Dendritic cell treated with granulocyte-macrophage colony-stimulating factor and Interleukin-4, amounts not matched to agents 40 ng/mL and 50 ng/mL, for 4 days (primary cell): ENCODE results near the gene DLGAP3.
"Not testable (repeated sequence)": the region's sequence is repeated elsewhere in the genome, so short reads cannot be mapped to it uniquely, and the experiment has no call there.

Source experiments
- H3K27ac Mint-ChIP-seq: one replicate; pipeline ENCODE4 v1.8.0; 2022; ENCODE audit warnings: mild to moderate bottlenecking, mixed read lengths
- H3K27me3 Mint-ChIP-seq: one replicate; pipeline ENCODE4 v1.8.0; 2022; ENCODE audit warnings: mild to moderate bottlenecking, mixed read lengths
- H3K36me3 Mint-ChIP-seq: one replicate; pipeline ENCODE4 v1.8.0; 2022; ENCODE audit warnings: low read depth, mixed read lengths
- H3K4me1 Mint-ChIP-seq: one replicate; pipeline ENCODE4 v1.8.0; 2022; ENCODE audit warnings: low read depth, mixed read lengths
- H3K4me3 Mint-ChIP-seq: one replicate; pipeline ENCODE4 v1.8.0; 2022; ENCODE audit warnings: mild to moderate bottlenecking, moderate library complexity, mixed read lengths
- H3K9me3 Mint-ChIP-seq: one replicate; pipeline ENCODE4 v1.8.0; 2022; ENCODE audit warnings: mixed read lengths
- intact Hi-C: fragments of 100-400 bp; cut with micrococcal nuclease; formaldehyde crosslinking; loops from one replicate; pipeline ENCODE4 v1.15.0; 2022

DLGAP3 gene, protein sequence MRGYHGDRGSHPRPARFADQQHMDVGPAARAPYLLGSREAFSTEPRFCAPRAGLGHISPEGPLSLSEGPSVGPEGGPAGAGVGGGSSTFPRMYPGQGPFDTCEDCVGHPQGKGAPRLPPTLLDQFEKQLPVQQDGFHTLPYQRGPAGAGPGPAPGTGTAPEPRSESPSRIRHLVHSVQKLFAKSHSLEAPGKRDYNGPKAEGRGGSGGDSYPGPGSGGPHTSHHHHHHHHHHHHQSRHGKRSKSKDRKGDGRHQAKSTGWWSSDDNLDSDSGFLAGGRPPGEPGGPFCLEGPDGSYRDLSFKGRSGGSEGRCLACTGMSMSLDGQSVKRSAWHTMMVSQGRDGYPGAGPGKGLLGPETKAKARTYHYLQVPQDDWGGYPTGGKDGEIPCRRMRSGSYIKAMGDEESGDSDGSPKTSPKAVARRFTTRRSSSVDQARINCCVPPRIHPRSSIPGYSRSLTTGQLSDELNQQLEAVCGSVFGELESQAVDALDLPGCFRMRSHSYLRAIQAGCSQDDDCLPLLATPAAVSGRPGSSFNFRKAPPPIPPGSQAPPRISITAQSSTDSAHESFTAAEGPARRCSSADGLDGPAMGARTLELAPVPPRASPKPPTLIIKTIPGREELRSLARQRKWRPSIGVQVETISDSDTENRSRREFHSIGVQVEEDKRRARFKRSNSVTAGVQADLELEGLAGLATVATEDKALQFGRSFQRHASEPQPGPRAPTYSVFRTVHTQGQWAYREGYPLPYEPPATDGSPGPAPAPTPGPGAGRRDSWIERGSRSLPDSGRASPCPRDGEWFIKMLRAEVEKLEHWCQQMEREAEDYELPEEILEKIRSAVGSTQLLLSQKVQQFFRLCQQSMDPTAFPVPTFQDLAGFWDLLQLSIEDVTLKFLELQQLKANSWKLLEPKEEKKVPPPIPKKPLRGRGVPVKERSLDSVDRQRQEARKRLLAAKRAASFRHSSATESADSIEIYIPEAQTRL

GRCh38 chr1:34929497-34929852 is at the start of gene DLGAP3:
Gene DLGAP3, minus strand, starts transcription at chr1:34929650. Its CDS starts 24,267 bp downstream, at chr1:34905383.
- Mint-ChIP-seq H3K4me1 (peaks cover 12% of the 10 kb centered on the region), H3K4me3 (peak within 1 kb of the TSS; percentile 35), H3K27me3 (peaks cover 81% of the 10 kb centered on the region), H3K27ac (no peak within 1 kb of the TSS), H3K9me3 (no peaks in the 10 kb centered on the region), H3K36me3 (no peaks in the 10 kb centered on the region)
- intact Hi-C loops: no loop called here

DNA sequence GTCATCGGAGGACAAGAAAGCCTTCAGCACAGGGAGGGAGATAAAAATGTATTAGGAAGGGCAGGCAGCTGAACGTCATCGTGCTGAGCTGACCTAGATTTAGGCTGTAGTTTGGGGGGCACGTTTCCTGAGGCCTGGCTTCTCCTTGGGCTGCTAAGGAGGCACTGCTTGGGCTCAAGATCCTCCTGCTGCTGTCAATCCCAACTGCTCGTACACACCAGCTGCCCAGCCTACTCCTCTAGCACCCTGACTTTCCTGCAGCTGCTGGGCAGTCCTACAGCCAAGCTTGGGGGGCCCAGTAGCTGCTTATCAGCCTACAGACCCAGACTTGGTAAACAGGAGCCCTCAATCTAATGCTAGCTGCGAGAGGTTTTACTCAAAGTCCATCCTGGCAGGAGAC is 49.5 kb upstream of the DLGAP3 start:
- intact Hi-C loops: no loop called here
- Mint-ChIP-seq H3K27me3 (no peaks in the 10 kb centered on the region), H3K36me3 (peaks cover 54% of the 10 kb centered on the region), H3K4me1 (peaks cover 39% of the 10 kb centered on the region), H3K27ac (no peak overlapping the region), H3K4me3 (no peak overlapping the region), H3K9me3 (no peaks in the 10 kb centered on the region)

DNA sequence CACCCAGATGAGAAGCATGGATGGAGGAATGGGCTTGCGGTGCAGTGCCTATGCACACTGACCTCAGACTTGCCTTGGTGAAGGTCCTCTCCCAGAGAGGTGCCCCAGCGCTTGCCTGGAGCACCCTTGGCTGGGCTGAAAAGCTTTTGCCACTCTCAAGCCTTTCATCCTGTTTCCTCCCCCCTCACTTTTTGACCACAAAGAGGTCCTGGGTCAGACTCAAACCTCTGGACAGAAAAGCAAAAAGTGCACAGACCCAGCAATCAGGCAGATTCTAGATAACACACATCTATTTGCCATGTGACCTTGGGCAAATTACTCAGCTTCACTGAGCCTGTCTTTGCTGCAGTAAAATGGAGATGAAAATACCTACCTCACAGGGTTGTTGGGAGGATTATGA is 48.4 kb upstream of the DLGAP3 start:
- intact Hi-C loops: no loop called here
- no peaks in the 10 kb centered on the region for H3K9me3 Mint-ChIP-seq
- H3K4me3 Mint-ChIP-seq: no peak overlapping the region
- H3K4me1 Mint-ChIP-seq: peaks cover 30% of the 10 kb centered on the region
- H3K27me3 Mint-ChIP-seq: no peaks in the 10 kb centered on the region
- peaks cover 47% of the 10 kb centered on the region for H3K36me3 Mint-ChIP-seq
- no peak overlapping the region for H3K27ac Mint-ChIP-seq

DNA sequence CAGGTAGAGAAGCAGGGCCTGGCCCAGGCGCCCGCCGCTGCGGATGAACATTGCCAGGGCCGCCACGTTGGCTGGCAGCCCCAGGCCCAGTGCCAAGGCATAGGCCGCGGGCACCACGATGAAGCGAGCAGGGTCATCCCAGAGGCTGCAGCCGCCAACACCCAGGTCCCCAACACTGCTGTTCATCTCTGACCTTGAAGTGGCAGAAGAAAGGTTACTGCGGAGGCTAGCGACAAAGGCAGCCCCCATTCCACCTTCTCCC is 47.7 kb upstream of the DLGAP3 start:
- Mint-ChIP-seq H3K27ac (no peak overlapping the region), H3K4me3 (no peak overlapping the region), H3K9me3 (no peaks in the 10 kb centered on the region), H3K4me1 (peaks cover 27% of the 10 kb centered on the region), H3K36me3 (peaks cover 40% of the 10 kb centered on the region), H3K27me3 (peaks cover 5% of the 10 kb centered on the region)
- intact Hi-C loops: no loop called here

- H3K4me3 Mint-ChIP-seq: no peak overlapping the region
- peaks cover 8% of the 10 kb centered on the region for H3K27me3 Mint-ChIP-seq
- H3K4me1 Mint-ChIP-seq: peaks cover 27% of the 10 kb centered on the region
- peak overlapping the region; percentile 48 for H3K27ac Mint-ChIP-seq
- H3K36me3 Mint-ChIP-seq: peaks cover 34% of the 10 kb centered on the region
- no peaks in the 10 kb centered on the region for H3K9me3 Mint-ChIP-seq
- intact Hi-C loops: no loop called here
These were observed 47.1 kb upstream of the DLGAP3 start for GRCh38 chr1:34976384-34977209.

DNA sequence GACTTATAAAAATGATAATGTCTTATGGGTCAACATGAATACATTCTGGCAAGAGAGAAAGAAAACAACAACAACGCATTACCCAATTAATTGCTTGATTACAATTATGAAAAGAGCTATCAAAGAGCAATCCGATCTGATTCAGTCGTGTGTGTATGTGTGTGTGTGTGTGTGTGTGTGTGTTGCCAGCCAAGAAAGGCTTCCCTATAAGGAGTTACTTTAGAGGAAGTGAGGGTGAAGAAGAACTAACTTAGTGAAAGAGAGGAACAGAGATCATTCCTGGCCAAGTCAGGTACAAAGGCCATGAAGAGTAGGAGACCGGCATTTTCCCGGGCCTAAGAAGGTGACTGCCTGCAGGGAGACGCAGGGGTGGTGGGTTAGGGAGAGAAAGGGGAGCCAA is 46.3 kb upstream of the DLGAP3 start:
- Mint-ChIP-seq H3K4me3 (no peak overlapping the region), H3K27me3 (peaks cover 11% of the 10 kb centered on the region), H3K27ac (peak overlapping the region; percentile 48), H3K4me1 (peaks cover 27% of the 10 kb centered on the region), H3K9me3 (no peaks in the 10 kb centered on the region), H3K36me3 (peaks cover 28% of the 10 kb centered on the region)
- intact Hi-C loops: no loop called here

- H3K9me3 Mint-ChIP-seq: no peaks in the 10 kb centered on the region
- H3K27ac Mint-ChIP-seq: no peak overlapping the region
- H3K36me3 Mint-ChIP-seq: peaks cover 26% of the 10 kb centered on the region
- peaks cover 11% of the 10 kb centered on the region for H3K27me3 Mint-ChIP-seq
- H3K4me3 Mint-ChIP-seq: no peak overlapping the region
- peaks cover 27% of the 10 kb centered on the region for H3K4me1 Mint-ChIP-seq
- intact Hi-C loops: no loop called here
These were observed 45.9 kb upstream of the DLGAP3 start for GRCh38 chr1:34975338-34975737.

DNA sequence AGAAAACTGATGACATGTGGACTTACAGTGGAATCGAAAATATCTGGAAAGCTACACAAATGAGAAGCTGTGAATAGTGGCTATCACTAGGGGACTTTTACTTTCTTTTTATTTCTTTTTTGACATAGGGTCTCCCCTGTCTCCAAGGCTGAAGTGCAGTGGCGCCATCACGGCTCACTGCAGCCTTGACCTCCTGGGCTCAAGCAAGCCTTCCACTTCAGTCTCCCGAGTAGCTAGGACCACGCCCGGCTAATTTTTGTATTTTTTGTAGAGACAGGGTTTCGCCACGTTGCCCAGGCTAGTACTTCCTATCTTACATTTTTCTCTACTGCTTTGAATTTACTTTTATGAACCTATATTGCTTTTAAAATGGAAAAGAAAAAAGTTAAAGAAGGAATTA is 45.2 kb upstream of the DLGAP3 start:
- no peaks in the 10 kb centered on the region for H3K9me3 Mint-ChIP-seq
- peaks cover 27% of the 10 kb centered on the region for H3K4me1 Mint-ChIP-seq
- H3K36me3 Mint-ChIP-seq: peaks cover 26% of the 10 kb centered on the region
- H3K27ac Mint-ChIP-seq: no peak overlapping the region
- intact Hi-C loops: no loop called here
- H3K27me3 Mint-ChIP-seq: peaks cover 11% of the 10 kb centered on the region
- no peak overlapping the region for H3K4me3 Mint-ChIP-seq

DNA sequence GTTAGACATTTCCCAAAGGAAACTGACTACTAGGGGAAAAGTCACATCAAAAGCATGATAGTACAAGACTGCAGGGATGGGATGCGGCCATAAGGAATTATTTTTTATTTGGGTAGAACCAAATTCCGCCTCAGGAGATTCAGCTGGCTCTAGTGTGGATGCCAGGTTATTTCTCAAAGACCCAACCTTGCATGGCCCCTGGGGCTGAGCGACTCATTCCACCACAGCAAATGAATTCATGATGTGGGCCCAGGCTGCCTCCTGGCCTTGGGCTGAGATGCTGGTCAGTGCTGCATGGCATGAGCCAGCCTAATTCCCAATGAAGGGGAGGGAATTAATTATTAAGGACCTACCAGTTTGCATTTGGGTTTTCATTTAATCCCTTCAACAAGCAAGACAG is 43.9 kb upstream of the DLGAP3 start:
- Mint-ChIP-seq H3K4me1 (peaks cover 18% of the 10 kb centered on the region), H3K27ac (no peak overlapping the region)

GRCh38 chr1:34970829-34971228 is 41.4 kb upstream of the DLGAP3 start:
- H3K4me1 Mint-ChIP-seq: peaks cover 9% of the 10 kb centered on the region
- no peak overlapping the region for H3K4me3 Mint-ChIP-seq
- intact Hi-C loops: no loop called here
- H3K9me3 Mint-ChIP-seq: no peaks in the 10 kb centered on the region
- peaks cover under 1% of the 10 kb centered on the region for H3K36me3 Mint-ChIP-seq
- peaks cover 13% of the 10 kb centered on the region for H3K27me3 Mint-ChIP-seq
- H3K27ac Mint-ChIP-seq: no peak overlapping the region

More for the DNA sequence above, 43.9 kb upstream of the DLGAP3 start:
- intact Hi-C loops: no loop called here
- Mint-ChIP-seq H3K27me3 (peaks cover 11% of the 10 kb centered on the region), H3K9me3 (no peaks in the 10 kb centered on the region), H3K4me3 (no peak overlapping the region), H3K36me3 (peaks cover 18% of the 10 kb centered on the region)

DNA sequence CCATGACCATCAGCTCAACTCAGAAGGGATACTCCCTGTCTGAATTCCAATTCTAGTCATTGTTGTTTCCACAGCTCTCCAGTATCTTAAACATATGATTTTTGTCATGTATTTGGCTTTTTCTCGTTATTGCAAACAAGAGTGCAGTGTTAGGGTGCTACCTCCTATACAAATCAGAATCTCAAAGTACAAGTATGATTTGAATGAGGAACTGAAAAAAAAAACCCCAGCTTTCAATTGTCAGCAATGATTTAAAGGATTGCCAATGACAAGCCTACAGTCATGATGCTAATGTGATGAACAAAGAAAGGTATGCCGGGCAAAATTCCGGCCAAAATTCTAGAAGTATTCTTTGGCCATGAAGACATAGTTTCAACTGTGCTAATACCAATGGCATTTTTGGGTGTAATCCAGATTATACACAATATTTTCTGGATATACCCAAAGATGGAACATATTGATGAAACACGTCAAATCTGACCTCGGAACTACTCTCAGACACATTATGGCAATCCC is 40.8 kb upstream of the DLGAP3 start:
- H3K4me1 Mint-ChIP-seq: peaks cover 3% of the 10 kb centered on the region
- H3K4me3 Mint-ChIP-seq: no peak overlapping the region
- no peaks in the 10 kb centered on the region for H3K36me3 Mint-ChIP-seq
- H3K9me3 Mint-ChIP-seq: no peaks in the 10 kb centered on the region
- intact Hi-C loops: no loop called here
- no peak overlapping the region for H3K27ac Mint-ChIP-seq
- peaks cover 13% of the 10 kb centered on the region for H3K27me3 Mint-ChIP-seq

DNA sequence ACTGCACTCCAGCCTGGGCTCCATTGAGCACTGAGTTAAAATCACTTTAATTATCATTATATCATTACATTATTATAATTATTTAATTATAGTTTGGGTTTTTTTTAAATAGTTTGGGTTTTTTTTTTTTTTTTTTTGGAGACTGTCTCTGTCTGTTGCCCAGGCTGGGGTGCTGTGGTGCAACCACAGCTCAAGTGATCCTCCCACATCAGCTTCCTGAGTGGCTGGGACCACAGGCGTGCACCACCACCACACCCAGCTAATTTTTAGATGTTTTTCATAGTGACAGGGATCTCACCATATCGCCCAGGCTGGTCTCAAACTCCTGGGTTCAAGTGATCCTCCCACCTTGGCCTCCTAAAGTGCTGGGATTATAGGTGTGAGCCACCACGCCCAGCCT is 38.8 kb upstream of the DLGAP3 start:
- H3K9me3 Mint-ChIP-seq, intact Hi-C loops, H3K36me3 Mint-ChIP-seq, H3K4me3 Mint-ChIP-seq, H3K4me1 Mint-ChIP-seq, H3K27ac Mint-ChIP-seq: not testable (repeated sequence)
- peaks cover 13% of the 10 kb centered on the region for H3K27me3 Mint-ChIP-seq

DNA sequence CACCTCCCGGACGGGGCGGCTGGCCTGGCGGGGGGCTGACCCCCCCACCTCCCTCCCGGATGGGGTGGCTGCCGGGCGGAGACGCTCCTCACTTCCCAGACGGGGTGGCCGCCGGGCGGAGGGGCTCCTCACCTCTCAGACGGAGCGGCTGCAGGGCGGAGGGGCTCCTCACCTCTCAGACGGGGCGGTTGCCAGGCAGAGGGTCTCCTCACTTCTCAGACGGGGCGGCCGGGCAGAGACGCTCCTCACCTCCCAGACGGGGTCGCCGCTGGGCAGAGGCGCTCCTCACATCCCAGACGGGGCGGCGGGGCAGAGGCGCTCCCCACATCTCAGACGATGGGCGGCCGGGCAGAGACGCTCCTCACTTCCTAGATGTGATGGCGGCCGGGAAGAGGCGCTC is 38.2 kb upstream of the DLGAP3 start:
- intact Hi-C loops, H3K9me3 Mint-ChIP-seq, H3K36me3 Mint-ChIP-seq, H3K27ac Mint-ChIP-seq, H3K4me1 Mint-ChIP-seq, H3K4me3 Mint-ChIP-seq: not testable (repeated sequence)
- H3K27me3 Mint-ChIP-seq: peaks cover 13% of the 10 kb centered on the region
